HepG2 (cell line): Measurements from ENCODE around the gene DNAL4. TPM values are rescaled to one million over a fixed set of nuclear protein-coding genes. Genes with fewer than 3 reads are reported as not detected.

Experiments
- CEBPG ChIP-seq: IDR thresholded peaks from 2 replicates; pipeline ENCODE4 v1.6.1; 2016
- CENPT ChIP-seq: sonication (generic); formaldehyde crosslinking; IDR thresholded peaks from 2 replicates; pipeline ENCODE4 v1.8.0; 2022; ENCODE audit warnings: low read depth, mild to moderate bottlenecking, moderate library complexity, missing genetic modification reagents
- FOXK2 ChIP-seq: fragments of 450-650 bp; IDR thresholded peaks from 2 replicates; pipeline ENCODE4 v1.6.1; 2016
- GABPA ChIP-seq, 2 experiments: IDR thresholded peaks; 2 replicates each; pipeline ENCODE4 v1.6.1; 2011 to 2016; ENCODE audit warnings: low read depth in 2 of 2, low read length in 1 of 2, missing biosample characterization in 1 of 2, missing genetic modification characterization in 1 of 2
- GABPB1 ChIP-seq: IDR thresholded peaks from 2 replicates; pipeline ENCODE4 v1.6.1; 2016; ENCODE audit warnings: mild to moderate bottlenecking, missing genetic modification reagents, moderate library complexity, missing compliant biosample characterization
- GATAD2A ChIP-seq: IDR thresholded peaks from 2 replicates; pipeline ENCODE4 v1.6.1; 2016
- HDAC1 ChIP-seq: sonication (generic); formaldehyde crosslinking; IDR thresholded peaks from 2 replicates; pipeline ENCODE4 v1.5.1; 2020; ENCODE audit warnings: mild to moderate bottlenecking, missing genetic modification reagents
- HMG20B ChIP-seq: conservative IDR thresholded peaks from 2 replicates; pipeline ENCODE4 v1.6.1; 2016; ENCODE audit warnings: missing genetic modification reagents, missing compliant biosample characterization
- HOXA5 ChIP-seq: sonication (generic); formaldehyde crosslinking; IDR thresholded peaks from 2 replicates; pipeline ENCODE4 v1.4.0; 2020; ENCODE audit warnings: missing genetic modification reagents
- IRF2 ChIP-seq: IDR thresholded peaks from 2 replicates; pipeline ENCODE4 v1.6.1; 2018; ENCODE audit warnings: missing genetic modification reagents, missing compliant biosample characterization
- KDM2A ChIP-seq: sonication (generic); formaldehyde crosslinking; IDR thresholded peaks from 2 replicates; pipeline ENCODE4 v1.4.0; 2020; ENCODE audit warnings: low read depth, missing genetic modification reagents, borderline replicate concordance
- MYC ChIP-seq: sonication (generic); formaldehyde crosslinking; IDR thresholded peaks from 2 replicates; pipeline ENCODE4 v1.9.0; 2021; ENCODE audit warnings: missing genetic modification reagents, borderline replicate concordance
- NCOR1 ChIP-seq: fragments of 200-600 bp; sonication (generic); IDR thresholded peaks from 2 replicates; pipeline ENCODE4 v1.7.0; 2017; ENCODE audit warnings: antibody characterized with exemption, low read length, borderline replicate concordance
- PHF8 ChIP-seq: sonication (generic); formaldehyde crosslinking; IDR thresholded peaks from 2 replicates; pipeline ENCODE4 v1.5.0; 2020; ENCODE audit warnings: missing genetic modification reagents
- POLR2G ChIP-seq: fragments of 200-400 bp; formaldehyde crosslinking; IDR thresholded peaks from 2 replicates; pipeline ENCODE4 v1.6.1; 2018; ENCODE audit warnings: mild to moderate bottlenecking, low read depth, low read length, moderate library complexity
- RXRB ChIP-seq: IDR thresholded peaks from 2 replicates; pipeline ENCODE4 v1.6.1; 2016; ENCODE audit warnings: borderline replicate concordance, missing genetic modification reagents, missing compliant biosample characterization
- SRF ChIP-seq: IDR thresholded peaks from 2 replicates; pipeline ENCODE4 v1.6.1; 2011; ENCODE audit warnings: mild to moderate bottlenecking, low read depth, low read length, moderate library complexity
- TBX2 ChIP-seq: sonication (generic); formaldehyde crosslinking; IDR thresholded peaks from 2 replicates; pipeline ENCODE4 v1.5.0; 2020; ENCODE audit warnings: missing genetic modification reagents, mild to moderate bottlenecking, borderline replicate concordance
- THAP11 ChIP-seq: IDR thresholded peaks from 2 replicates; pipeline ENCODE4 v1.6.1; 2016; ENCODE audit warnings: missing biosample characterization, missing genetic modification reagents
- TRIM24 ChIP-seq: sonication (generic); formaldehyde crosslinking; IDR thresholded peaks from 2 replicates; pipeline ENCODE4 v1.8.0; 2022; ENCODE audit warnings: mild to moderate bottlenecking, missing genetic modification reagents
- YY1 ChIP-seq: IDR thresholded peaks from 2 replicates; pipeline ENCODE4 v1.6.1; 2011; ENCODE audit warnings: low read length, low read depth, moderate library complexity, mild to moderate bottlenecking; ENCODE audit not compliant: insufficient read depth, insufficient replicate concordance
- ZC3H13 ChIP-seq: sonication (generic); formaldehyde crosslinking; IDR thresholded peaks from 2 replicates; pipeline ENCODE4 v1.8.1; 2023; ENCODE audit warnings: mild to moderate bottlenecking, missing genetic modification reagents, moderate library complexity
- ZFP1 ChIP-seq: IDR thresholded peaks from 2 replicates; pipeline ENCODE4 v1.6.1; 2016
- ZNF121 ChIP-seq: sonication (generic); formaldehyde crosslinking; IDR thresholded peaks from 2 replicates; pipeline ENCODE4 v1.5.0; 2020; ENCODE audit warnings: mild to moderate bottlenecking, missing genetic modification reagents
- ZNF550 ChIP-seq: sonication (generic); formaldehyde crosslinking; IDR thresholded peaks from 2 replicates; pipeline ENCODE4 v1.4.0; 2020; ENCODE audit warnings: mild to moderate bottlenecking, missing genetic modification reagents, borderline replicate concordance
- polyA plus RNA-seq, 8 experiments: library from polyadenylated mRNA; depleted of rRNA in 3 of 8; stranded (reverse) in 7 of 8; unstranded in 1 of 8; fragments of >200 nt; fragmentation: Illumina TruSeq in 4 of 8; extraction: Trizol in 4 of 8; gene quantifications; 2 replicates each; pipeline versions ENCODE4 v1.2.1 to v1.2.3, GENCODE V29; 2011 to 2016; ENCODE audit warnings: low read depth in 4 of 8, missing spikeins in 1 of 8, mixed read lengths in 1 of 8; ENCODE audit not compliant: insufficient read depth in 1 of 8
- total RNA-seq, 5 experiments: library from RNA; depleted of rRNA; stranded (reverse); fragments of >200 nt; fragmentation: Illumina TruSeq; extraction: Trizol; gene quantifications; 2 replicates each; pipeline ENCODE4 v1.2.3, GENCODE V29; 2016; ENCODE audit warnings: low read depth in 1 of 5
- TF ChIP-seq, protein P1 (sequence below): fragments of 450-650 bp; IDR thresholded peaks from 2 replicates; pipeline ENCODE4 v1.6.1; 2016
- TF ChIP-seq, protein P2 (sequence below): sonication (generic); formaldehyde crosslinking; IDR thresholded peaks from 2 replicates; pipeline ENCODE4 v1.4.0; 2020; ENCODE audit warnings: mild to moderate bottlenecking, missing genetic modification reagents
- TF ChIP-seq, protein P3 (sequence below): sonication (generic); formaldehyde crosslinking; IDR thresholded peaks from 2 replicates; pipeline ENCODE4 v1.4.0; 2020; ENCODE audit warnings: missing genetic modification reagents

Gene DNAL4
- total and polyA plus RNA-seq, 2 of the 13 experiments (the other 11 are each of a cell fraction or from before 2014, with no cell fraction given): 8.0 to 10.7 TPM

DNA sequence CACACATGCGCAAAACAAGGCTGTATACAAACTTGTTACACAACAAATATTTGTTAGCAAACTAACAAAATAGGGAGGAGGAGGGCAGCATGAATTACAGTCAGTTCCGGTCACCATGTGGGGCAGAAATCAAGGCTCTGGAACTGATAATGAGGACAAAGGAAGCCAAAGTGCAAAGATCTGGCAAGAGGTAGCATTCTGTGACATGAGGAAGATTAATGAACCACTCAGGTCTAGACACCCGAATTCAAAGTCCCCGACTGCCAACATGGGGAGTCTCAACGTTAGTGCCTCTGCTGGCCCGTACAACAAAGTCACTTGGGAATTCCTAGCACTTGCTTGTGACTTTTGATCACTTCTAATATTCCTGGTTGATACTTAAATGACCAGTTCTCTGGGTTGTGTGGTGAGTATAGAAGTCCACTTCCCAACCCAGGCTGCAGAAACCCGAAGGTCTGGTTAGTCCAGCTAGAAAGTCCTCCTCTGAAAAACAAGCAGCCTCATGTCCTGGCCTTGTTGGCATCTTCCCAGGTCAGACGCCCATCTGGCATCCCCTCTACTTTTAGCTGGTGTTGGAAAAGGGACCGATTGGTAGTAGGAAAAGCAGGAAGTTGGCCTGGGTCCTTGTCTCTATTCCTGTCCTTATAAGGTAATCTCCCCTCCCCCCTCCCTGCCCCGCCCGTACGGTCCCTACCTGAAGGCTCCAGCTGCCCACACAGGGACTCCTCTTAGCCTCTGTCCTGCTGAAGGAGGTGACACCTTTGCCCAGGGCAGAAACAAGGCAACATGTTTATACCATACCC lies 39.8 kb downstream of the DNAL4 start (continued):
- TF ChIP-seq, protein P1, sequence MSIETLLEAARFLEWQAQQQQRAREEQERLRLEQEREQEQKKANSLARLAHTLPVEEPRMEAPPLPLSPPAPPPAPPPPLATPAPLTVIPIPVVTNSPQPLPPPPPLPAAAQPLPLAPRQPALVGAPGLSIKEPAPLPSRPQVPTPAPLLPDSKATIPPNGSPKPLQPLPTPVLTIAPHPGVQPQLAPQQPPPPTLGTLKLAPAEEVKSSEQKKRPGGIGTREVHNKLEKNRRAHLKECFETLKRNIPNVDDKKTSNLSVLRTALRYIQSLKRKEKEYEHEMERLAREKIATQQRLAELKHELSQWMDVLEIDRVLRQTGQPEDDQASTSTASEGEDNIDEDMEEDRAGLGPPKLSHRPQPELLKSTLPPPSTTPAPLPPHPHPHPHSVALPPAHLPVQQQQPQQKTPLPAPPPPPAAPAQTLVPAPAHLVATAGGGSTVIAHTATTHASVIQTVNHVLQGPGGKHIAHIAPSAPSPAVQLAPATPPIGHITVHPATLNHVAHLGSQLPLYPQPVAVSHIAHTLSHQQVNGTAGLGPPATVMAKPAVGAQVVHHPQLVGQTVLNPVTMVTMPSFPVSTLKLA: peak; percentile 31; the same call in 1 of the 2 replicates
- TF ChIP-seq ZNF121 (CRISPR knock-in tag): no peak
- TF ChIP-seq FOXK2: peak; percentile 41; the same call in 1 of the 2 replicates
- TF ChIP-seq TBX2 (CRISPR knock-in tag): peak; percentile 45; the same call in 1 of the 2 replicates
- TF ChIP-seq HDAC1 (CRISPR knock-in tag): peak; percentile 43; the same call in 1 of the 2 replicates
- TF ChIP-seq TRIM24: no peak
- peak; percentile 19; the same call in 1 of the 2 replicates for TF ChIP-seq PHF8 (CRISPR knock-in tag)
- peak; percentile 96 for TF ChIP-seq SRF
- TF ChIP-seq CEBPG: peak; percentile 43; the same call in 1 of the 2 replicates
- TF ChIP-seq, protein P2, sequence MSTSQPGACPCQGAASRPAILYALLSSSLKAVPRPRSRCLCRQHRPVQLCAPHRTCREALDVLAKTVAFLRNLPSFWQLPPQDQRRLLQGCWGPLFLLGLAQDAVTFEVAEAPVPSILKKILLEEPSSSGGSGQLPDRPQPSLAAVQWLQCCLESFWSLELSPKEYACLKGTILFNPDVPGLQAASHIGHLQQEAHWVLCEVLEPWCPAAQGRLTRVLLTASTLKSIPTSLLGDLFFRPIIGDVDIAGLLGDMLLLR (CRISPR knock-in tag): no peak
- peak; percentile 8; the same call in 1 of the 2 replicates for TF ChIP-seq KDM2A (CRISPR knock-in tag)
- TF ChIP-seq MYC (CRISPR knock-in tag): peak; percentile 40; the same call in 1 of the 2 replicates
- 0 out of 2 replicates have a peak, but pooled peaks have one; percentile 32 for TF ChIP-seq RXRB (CRISPR knock-in tag)
- 0 out of 2 replicates have a peak, but pooled peaks have one; percentile 23 for TF ChIP-seq GABPB1
- peak; percentile 17; the same call in 1 of the 2 replicates for TF ChIP-seq IRF2
- TF ChIP-seq CENPT (CRISPR knock-in tag): no peak
- TF ChIP-seq GABPA (IDR thresholded peaks at IDR 0.05; ENCODE audit: low read depth, low read length): no peak
- TF ChIP-seq GABPA (CRISPR knock-in tag; IDR thresholded peaks at IDR 0.05; ENCODE audit: low read depth): peak; percentile 75
- no peak for TF ChIP-seq ZFP1 (CRISPR knock-in tag)
- TF ChIP-seq GATAD2A (CRISPR knock-in tag): peak; percentile 53
- TF ChIP-seq HOXA5 (CRISPR knock-in tag): peak; percentile 96
- TF ChIP-seq HMG20B (CRISPR knock-in tag): peak; percentile 43; the same call in 1 of the 2 replicates
- peak; percentile 58; the same call in 1 of the 2 replicates for TF ChIP-seq ZC3H13 (CRISPR knock-in tag)
- TF ChIP-seq, protein P3, sequence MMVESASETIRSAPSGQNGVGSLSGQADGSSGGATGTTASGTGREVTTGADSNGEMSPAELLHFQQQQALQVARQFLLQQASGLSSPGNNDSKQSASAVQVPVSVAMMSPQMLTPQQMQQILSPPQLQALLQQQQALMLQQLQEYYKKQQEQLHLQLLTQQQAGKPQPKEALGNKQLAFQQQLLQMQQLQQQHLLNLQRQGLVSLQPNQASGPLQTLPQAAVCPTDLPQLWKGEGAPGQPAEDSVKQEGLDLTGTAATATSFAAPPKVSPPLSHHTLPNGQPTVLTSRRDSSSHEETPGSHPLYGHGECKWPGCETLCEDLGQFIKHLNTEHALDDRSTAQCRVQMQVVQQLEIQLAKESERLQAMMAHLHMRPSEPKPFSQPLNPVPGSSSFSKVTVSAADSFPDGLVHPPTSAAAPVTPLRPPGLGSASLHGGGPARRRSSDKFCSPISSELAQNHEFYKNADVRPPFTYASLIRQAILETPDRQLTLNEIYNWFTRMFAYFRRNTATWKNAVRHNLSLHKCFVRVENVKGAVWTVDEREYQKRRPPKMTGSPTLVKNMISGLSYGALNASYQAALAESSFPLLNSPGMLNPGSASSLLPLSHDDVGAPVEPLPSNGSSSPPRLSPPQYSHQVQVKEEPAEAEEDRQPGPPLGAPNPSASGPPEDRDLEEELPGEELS (CRISPR knock-in tag): peak; percentile 97
- peak; percentile 48; the same call in 1 of the 2 replicates for TF ChIP-seq POLR2G
- TF ChIP-seq YY1: peak; percentile 26
- peak; percentile 78; the same call in 1 of the 2 replicates for TF ChIP-seq NCOR1
- TF ChIP-seq THAP11 (CRISPR knock-in tag): peak; percentile 39; the same call in 1 of the 2 replicates
- TF ChIP-seq ZNF550: no peak
